Activated T-helper 1 cell treated with anti-CD3 and anti-CD28 coated beads, Interleukin-2, amount 50 U/mL, for 16 hours (primary cell): ENCODE measurements around the gene PEX13.
"Not testable (repeated sequence)": the region's sequence is repeated elsewhere in the genome, so short reads cannot be mapped to it uniquely, and the experiment has no call there.

Experiments used
- DNase-seq, 2 donors: peaks; one replicate each; pipeline ENCODE4 v3.0.0-alpha.2; 2020; ENCODE audit warnings: low read depth in 1 of 2, low spot score in 1 of 2

The PEX13 gene

GRCh38 chr2:61006486-61007105 is 10.9 kb upstream of the PEX13 start:
- no peak for DNase-seq

DNA sequence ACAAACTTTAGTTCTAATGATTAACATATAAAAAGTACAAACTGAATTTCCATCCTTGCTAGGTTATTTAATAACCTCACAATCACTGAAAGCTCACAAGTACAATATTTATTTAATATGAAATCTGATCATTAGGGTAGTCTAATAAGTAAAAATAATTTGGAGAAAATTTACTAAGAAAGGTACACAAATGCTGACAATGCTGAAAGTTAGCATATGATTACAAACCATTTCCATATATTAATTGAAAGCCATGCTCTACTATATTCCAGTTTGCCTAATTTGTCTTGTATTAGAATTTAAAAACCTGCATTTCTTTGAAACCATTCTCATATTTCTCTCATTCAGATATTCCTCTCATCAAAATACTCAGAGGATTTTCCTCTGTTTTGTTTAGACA is 8.2 kb upstream of the PEX13 start:
- no peak for DNase-seq

GRCh38 chr2:61011678-61012077 is 5.8 kb upstream of the PEX13 start:
- DNase-seq = no peak

DNA sequence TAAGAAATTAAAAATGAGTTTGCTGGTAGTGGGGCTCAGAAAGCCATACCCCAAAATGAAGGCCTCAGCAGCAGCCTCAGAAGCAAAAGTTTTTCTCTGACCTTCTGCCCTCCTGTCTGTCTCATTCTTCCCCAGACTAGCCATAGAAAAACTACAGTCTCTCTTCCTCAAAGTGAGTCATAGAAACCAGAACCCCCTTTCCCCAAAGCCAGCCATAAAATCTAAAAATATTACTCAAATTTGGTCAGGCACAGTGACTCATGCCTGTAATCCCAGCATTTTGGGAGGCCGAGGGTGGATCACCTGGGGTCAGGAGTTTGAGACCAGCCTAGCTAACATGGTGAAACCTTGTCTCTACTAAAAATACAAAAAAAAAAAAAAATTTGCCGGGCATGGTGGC is 5.2 kb upstream of the PEX13 start:
- not testable (repeated sequence) for DNase-seq

GRCh38 chr2:61013382-61013781 is 4.1 kb upstream of the PEX13 start:
- DNase-seq = no peak

DNA sequence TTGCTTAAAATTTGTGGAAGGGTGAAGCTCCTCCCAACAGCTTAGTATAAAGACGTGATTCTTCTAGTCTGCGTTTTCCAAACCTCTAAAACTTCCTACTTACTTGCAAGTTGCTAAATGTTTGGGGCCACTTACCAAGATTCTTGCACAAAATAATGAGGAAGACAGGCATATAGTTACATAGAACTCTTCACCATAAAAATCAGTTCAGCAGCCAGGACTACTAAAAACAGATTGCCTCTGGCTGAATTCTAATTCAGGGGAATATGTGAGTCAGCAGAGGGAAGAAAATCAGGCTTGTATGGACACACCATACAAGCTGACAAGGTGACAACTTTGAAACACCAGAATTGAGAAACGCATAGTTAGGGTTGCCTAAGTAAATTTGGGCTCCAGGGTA is 2.8 kb upstream of the PEX13 start:
- DNase-seq = no peak

DNA sequence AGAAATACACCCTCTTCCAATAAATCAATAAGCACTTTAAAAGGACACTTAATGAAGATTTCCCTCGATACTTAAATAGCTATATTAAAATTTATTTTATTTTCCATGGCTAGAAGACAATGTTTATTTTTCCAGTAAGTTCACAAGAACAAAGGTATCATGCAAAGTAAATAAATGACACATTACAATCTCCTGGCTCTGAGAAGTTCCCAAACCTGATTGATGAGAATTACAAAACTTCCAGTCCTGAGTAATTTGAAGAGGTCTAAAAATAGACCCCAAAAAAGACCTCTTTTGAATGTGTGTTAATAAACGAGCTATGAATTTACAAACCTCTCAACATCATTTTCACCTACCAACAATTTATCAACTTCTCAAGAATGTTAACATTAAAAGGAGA is 1.5 kb upstream of the PEX13 start:
- DNase-seq = no peak

GRCh38 chr2:61016392-61017002 is 1.0 kb upstream of the PEX13 start:
- DNase-seq = peak in 1 of 2 donors; percentile 2

DNA sequence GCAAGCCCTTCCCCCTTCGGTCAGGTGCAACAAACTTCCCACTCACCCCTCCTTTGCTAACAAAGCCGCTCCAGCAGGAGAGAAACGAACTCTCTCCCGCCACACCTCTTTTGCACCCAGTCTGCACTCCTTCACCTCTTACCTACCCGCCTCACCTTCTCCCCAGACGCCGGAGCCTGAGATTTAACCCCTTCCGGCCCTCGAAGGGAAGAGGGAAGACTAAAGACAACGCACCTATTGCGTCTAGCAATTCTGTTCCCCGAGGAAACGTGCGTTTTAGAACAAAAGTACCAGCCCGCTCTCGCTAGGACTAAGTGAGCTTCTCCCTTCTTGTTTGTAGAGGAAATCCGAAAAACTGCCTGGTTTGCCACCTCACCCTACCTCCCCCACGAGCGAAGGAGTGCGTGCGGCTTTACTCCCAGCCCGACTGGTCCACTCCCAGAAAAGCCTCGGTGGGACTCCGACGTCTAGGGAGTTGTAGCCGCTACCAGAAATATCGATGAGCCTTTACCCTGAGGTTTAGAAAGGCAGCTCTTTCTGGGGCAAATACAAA is 441 bp upstream of the PEX13 start:
- peak; percentile 41 to 44 for DNase-seq

- DNase-seq = no peak
Observed at GRCh38 chr2:61018318-61018755, 817 bp downstream of the PEX13 start.

- DNase-seq = no peak
Observed at GRCh38 chr2:61018798-61019197, 1.3 kb downstream of the PEX13 start.

DNA sequence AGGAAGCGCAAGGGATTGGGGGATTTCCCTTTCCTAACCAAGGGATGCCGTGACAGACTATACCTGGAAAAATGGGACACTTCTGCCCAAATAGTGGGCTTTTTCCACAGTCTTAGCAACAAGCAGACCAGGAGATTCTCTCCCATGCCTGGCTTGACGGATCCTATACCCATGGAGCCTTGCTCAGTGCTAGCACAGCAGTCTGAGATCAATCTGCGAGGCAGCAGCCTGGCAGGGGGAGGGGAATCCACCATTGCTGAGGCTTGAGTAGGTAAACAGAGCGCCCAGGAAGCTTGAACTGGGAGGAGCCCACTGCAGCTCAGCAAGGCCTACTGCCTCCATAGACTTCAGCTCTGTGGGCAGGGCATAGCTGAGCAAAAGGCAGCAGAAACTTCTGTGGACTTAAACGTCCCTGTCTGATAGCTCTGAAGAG is 3.7 kb downstream of the PEX13 start:
- DNase-seq = no peak

- DNase-seq = no peak
Observed at GRCh38 chr2:61023670-61024069, 6.2 kb downstream of the PEX13 start.

GRCh38 chr2:61029533-61029932 is 12.0 kb downstream of the PEX13 start:
- no peak for DNase-seq

DNA sequence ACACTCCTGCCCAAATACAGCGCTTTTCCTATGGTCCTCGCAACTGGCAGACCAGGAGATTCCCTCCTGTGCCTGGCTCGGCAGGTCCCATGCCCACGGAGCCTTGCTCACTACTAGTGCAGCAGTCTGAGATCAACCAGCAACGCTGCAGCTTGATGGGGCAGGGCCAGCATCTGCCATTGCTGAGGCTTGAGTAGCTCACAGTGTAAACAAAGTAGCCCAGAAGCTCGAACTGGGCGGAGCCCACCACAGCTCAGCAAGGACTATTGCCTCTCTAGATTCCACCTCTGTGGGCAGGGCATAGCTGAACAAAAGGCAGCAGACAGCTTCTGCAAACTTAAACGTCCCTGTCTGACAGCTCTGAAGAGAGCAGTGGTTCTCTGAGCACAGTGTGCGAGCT is 17.1 kb downstream of the PEX13 start:
- not testable (repeated sequence) for DNase-seq

DNA sequence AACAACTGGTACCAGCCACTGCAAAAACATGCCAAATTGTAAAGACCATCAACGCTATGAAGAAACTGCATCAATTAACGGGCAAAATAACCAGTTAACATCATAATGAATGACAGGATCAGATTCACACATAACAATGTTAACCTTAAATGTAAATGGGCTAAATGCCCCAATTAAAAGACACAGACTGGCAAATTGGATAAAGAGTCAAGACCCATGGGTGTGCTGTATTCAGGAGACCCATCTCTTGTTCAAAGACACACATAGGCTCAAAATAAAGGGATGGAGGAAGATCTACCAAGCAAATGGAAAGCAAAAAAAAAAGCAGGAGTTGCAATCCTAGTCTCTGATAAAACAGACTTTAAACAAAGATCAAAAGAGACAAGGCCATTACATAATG is 19.1 kb downstream of the PEX13 start:
- DNase-seq = not testable (repeated sequence)

DNA sequence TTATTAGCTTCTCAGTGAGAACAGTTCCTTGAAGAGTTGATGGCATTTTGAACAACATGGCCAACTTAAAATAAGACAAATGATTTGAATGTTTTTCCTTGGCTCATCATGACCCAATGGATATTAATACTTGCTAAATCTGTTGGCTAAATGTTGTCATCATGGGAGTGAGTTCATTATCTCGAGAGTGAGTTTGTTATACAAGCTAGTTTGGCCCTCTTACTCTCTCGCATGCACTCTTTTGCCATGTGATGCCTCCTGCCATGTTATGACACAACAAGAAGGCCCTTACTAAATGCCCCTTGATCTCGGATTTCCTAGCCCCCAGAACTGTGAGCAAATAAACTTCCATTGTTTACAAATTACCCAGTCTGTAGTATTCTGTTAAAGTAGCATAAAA is 25.3 kb downstream of the PEX13 start:
- no peak for DNase-seq

DNA sequence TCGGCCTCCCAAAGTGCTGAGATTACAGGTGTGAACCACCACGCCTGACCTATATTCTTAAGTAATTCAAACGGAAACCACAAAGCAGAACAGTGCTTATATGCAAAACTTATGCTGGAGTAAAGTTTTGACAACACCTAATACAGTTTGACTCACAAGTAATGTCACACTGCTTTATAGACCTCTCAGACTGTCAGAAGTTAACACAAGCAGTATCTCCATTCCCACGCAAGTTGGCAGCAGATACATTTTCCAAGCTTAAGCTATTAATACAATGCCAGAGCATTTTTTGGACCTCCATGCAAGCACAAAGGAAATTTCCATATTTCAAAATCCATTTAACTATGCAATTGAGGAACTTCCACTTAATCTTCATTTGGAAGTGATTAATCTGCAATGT is 27.1 kb downstream of the PEX13 start:
- DNase-seq = no peak

GRCh38 chr2:61045226-61045625 is 27.7 kb downstream of the PEX13 start:
- no peak for DNase-seq

DNA sequence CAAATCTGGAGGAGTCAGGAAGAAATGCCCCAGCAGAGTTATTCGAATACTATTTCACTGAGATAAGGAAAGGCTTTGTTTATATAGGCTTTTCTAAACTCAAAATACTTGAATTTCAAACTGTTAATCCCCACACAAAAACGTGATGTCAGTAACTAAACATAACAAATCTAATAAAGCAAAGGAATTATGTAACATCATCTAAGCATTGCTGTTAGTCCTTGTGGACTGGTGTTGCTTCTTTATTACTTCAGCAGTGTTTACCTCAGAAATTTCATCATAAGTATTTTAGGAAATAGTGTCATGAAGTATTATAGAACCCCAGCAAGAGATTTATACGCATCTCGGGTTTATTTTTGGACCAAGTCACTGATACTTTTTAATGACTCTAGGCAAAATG is 28.5 kb downstream of the PEX13 start:
- DNase-seq = no peak

GRCh38 chr2:61055557-61055956 is 38.0 kb downstream of the PEX13 start:
- DNase-seq = no peak

- DNase-seq = no peak
Observed at GRCh38 chr2:61057562-61057961, 40.0 kb downstream of the PEX13 start.

GRCh38 chr2:61059382-61059781 is 41.9 kb downstream of the PEX13 start:
- no peak for DNase-seq
